Cardiac muscle cell (in vitro differentiated cells and primary cell): ENCODE results near the gene RCC2. TPM values are rescaled to one million over a fixed set of nuclear protein-coding genes. Genes with fewer than 3 reads are reported as not detected.

Source experiments
- DNase-seq, 2 donors: peaks; one replicate each; pipeline versions ENCODE4 v3.0.0 to v3.0.0-alpha.2; 2010 to 2017; ENCODE audit warnings: low read depth in 1 of 2, low spot score in 1 of 2
- H3K27ac ChIP-seq: fragments of 200-600 bp; sonication (generic); 2 replicates; pipeline ENCODE4 v1.5.1; 2016
- H3K27me3 ChIP-seq: fragments of 200-600 bp; sonication (generic); 2 replicates; pipeline ENCODE4 v1.6.0; 2016; ENCODE audit warnings: control low read depth
- H3K36me3 ChIP-seq: fragments of 200-600 bp; sonication (generic); 2 replicates; pipeline ENCODE4 v1.5.1; 2016; ENCODE audit warnings: control low read depth
- H3K4me1 ChIP-seq: fragments of 200-600 bp; sonication (generic); 2 replicates; pipeline ENCODE4 v1.8.1; 2017; ENCODE audit warnings: low read depth, mild to moderate bottlenecking, mixed run types
- H3K4me3 ChIP-seq: fragments of 200-600 bp; sonication (generic); 2 replicates; pipeline ENCODE4 v1.5.1; 2016; ENCODE audit warnings: mild to moderate bottlenecking
- H3K9me3 ChIP-seq: fragments of 200-600 bp; sonication (generic); 2 replicates; pipeline ENCODE4 v1.5.1; 2017; ENCODE audit warnings: low read depth, mild to moderate bottlenecking, control low read depth
- CTCF ChIP-seq: IDR thresholded peaks from 2 replicates; pipeline ENCODE4 v1.5.1; 2012; ENCODE audit warnings: low read depth, mild to moderate bottlenecking, low read length
- polyA plus RNA-seq: library from polyadenylated mRNA; unstranded; fragments of >200 nt; fragmentation: Nextera tagmentation; extraction: Ambion mirVana; gene quantifications from 2 replicates; pipeline ENCODE4 v1.2.1, GENCODE V29; 2016
- total RNA-seq: library from RNA; depleted of rRNA; stranded (reverse); fragments of >200 nt; gene quantifications from 2 replicates; pipeline ENCODE4 v1.2.3, GENCODE V29; 2016

RCC2 gene
- total and polyA plus RNA-seq, 2 experiments from 2014 or later, result 34.0 to 61.5 TPM

GRCh38 chr1:17420391-17420918 is 19.0 kb downstream of the RCC2 start:
- Histone ChIP-seq H3K9me3 (no peaks in the 10 kb centered on the region), H3K27me3 (no peaks in the 10 kb centered on the region), H3K27ac (peak overlapping the region; percentile 11), H3K4me1 (peaks cover 29% of the 10 kb centered on the region), H3K4me3 (no peak overlapping the region), H3K36me3 (peaks cover 43% of the 10 kb centered on the region)
- TF ChIP-seq CTCF, result no peak
- DNase-seq, result no peak

- H3K9me3 ChIP-seq, result no peaks in the 10 kb centered on the region
- peak; percentile 65 to 84 for DNase-seq
- H3K36me3 ChIP-seq, result peaks cover 43% of the 10 kb centered on the region
- H3K27ac ChIP-seq, result peak overlapping the region; percentile 80
- H3K4me1 ChIP-seq, result peaks cover 23% of the 10 kb centered on the region
- H3K27me3 ChIP-seq, result no peaks in the 10 kb centered on the region
- peak; percentile 99 for TF ChIP-seq CTCF
- H3K4me3 ChIP-seq, result no peak overlapping the region
Observed at GRCh38 chr1:17419626-17420328, 19.7 kb downstream of the RCC2 start.

- Histone ChIP-seq H3K27me3 (no peaks in the 10 kb centered on the region), H3K36me3 (peaks cover 61% of the 10 kb centered on the region), H3K9me3 (no peaks in the 10 kb centered on the region), H3K4me3 (no peak overlapping the region), H3K27ac (no peak overlapping the region), H3K4me1 (peaks cover 6% of the 10 kb centered on the region)
- DNase-seq, result no peak
- TF ChIP-seq CTCF, result no peak
Observed at GRCh38 chr1:17416389-17416788, 23.1 kb downstream of the RCC2 start.

DNA sequence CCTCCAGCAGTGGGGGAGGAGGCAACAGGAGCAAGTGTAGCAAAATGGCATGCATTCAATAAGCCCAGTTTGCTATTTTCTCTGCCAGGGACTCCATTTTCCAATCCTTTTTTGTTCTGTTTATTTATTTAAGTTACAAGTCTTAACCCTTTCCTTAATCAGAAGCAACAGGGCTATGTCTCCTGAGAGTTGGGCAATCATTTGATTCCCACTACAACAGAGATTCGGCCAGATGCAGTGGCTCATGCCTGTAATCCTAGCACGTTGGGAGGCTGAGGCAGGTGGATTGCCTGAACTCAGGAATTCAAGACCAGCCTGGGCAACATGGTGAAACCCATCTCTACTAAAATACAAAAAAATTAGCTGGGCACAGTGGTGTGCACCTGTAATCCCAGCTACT is 25.5 kb downstream of the RCC2 start:
- Histone ChIP-seq H3K9me3 (no peaks in the 10 kb centered on the region), H3K27ac (no peak overlapping the region), H3K4me1 (no peaks in the 10 kb centered on the region), H3K36me3 (peaks cover 70% of the 10 kb centered on the region), H3K27me3 (no peaks in the 10 kb centered on the region), H3K4me3 (no peak overlapping the region)
- no peak for TF ChIP-seq CTCF
- no peak for DNase-seq

DNA sequence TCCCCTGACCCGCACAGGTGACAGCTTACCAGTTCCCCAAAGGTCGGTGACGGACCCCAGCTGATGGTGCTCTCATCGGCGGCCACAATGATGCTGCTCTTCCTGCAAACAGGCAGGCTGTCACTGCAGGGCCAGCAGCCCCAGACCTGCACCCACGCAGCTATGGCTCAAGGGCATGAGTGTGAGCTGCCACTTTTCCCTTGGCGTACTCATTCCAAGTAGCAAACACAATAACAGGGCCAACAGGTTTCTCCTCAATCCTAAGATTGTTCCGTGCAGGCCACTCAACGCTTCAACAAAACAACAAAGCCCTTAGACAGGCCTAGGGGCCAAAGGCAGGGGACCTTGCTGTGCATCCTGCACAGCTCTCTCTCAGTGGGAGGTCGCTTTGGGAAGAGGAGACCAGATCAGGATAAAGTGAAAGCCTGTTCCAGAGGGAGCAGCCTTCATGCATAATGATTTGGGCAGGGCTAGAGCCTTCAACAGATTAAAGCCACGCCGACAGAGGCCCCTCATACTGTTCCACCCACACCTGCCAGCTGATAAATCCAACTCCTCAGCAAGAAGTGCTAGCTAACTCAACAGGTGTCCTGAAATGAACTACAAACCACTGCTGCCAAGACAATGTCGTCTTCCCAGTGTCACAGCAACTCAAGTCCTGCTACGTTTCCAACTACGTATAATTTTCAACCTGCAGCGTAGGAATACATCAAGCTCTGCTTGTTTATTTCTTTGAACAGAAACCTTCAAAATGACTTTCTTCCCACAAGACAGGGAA is 27.2 kb downstream of the RCC2 start:
- no peak for DNase-seq
- H3K4me3 ChIP-seq, result no peak overlapping the region
- H3K4me1 ChIP-seq, result no peaks in the 10 kb centered on the region
- TF ChIP-seq CTCF, result no peak
- H3K27me3 ChIP-seq, result no peaks in the 10 kb centered on the region
- H3K27ac ChIP-seq, result no peak overlapping the region
- peaks cover 76% of the 10 kb centered on the region for H3K36me3 ChIP-seq
- no peaks in the 10 kb centered on the region for H3K9me3 ChIP-seq
